Prostate gland (tissue), 2 donors: ENCODE measurements around the gene CDYL2.

Experiments
- CTCF ChIP-seq, 4 experiments: fragments of 200-600 bp in 2 of 4; fragments of 450-650 bp in 2 of 4; sonication (generic) in 2 of 4; IDR thresholded peaks; 1 replicate in 3 of 4; 2 replicates in 1 of 4; pipeline ENCODE4 v1.5.1; 2016 to 2019; ENCODE audit warnings: antibody characterized with exemption in 4 of 4, mild to moderate bottlenecking in 2 of 4, moderate library complexity in 2 of 4
- POLR2A ChIP-seq: fragments of 450-650 bp; IDR thresholded peaks from one replicate; pipeline ENCODE4 v1.6.1; 2016; ENCODE audit warnings: antibody characterized with exemption, mild to moderate bottlenecking
- POLR2AphosphoS5 ChIP-seq: sonication (generic); formaldehyde crosslinking; IDR thresholded peaks from one replicate; pipeline ENCODE4 v1.6.1; 2017; ENCODE audit warnings: antibody characterized with exemption

GRCh38 chr16:80684136-80684765, 120.1 kb downstream of the CDYL2 start:
- TF ChIP-seq POLR2AphosphoS5: no peak
- no peak for TF ChIP-seq POLR2A
- TF ChIP-seq CTCF (IDR thresholded peaks at IDR 0.05): no peak
